ENCODE measurements around the gene LRRK1.

LRRK1 gene

GRCh38 chr15:100909989-100910955 is 8.9 kb upstream of the LRRK1 start:
- H3K4me3 ChIP-seq (replicated peaks in 1 of 2; ENCODE audit: low read depth in 2 of 2, low read length in 2 of 2), result no peak overlapping the region
- TF ChIP-seq CTCF (IDR thresholded peaks at IDR 0.05; ENCODE audit: low read depth, low read length), result peak; percentile 13
- no peak for DNase-seq (ENCODE audit: low read depth in 2 of 2)

GRCh38 chr15:100911086-100911485 is 8.1 kb upstream of the LRRK1 start:
- no peak for TF ChIP-seq CTCF (IDR thresholded peaks at IDR 0.05; ENCODE audit: low read depth, low read length)
- no peak for DNase-seq (ENCODE audit: low read depth in 2 of 2)
- no peak overlapping the region for H3K4me3 ChIP-seq (replicated peaks in 1 of 2; ENCODE audit: low read depth in 2 of 2, low read length in 2 of 2)

GRCh38 chr15:100913961-100914360 is 5.2 kb upstream of the LRRK1 start:
- no peak overlapping the region for H3K4me3 ChIP-seq (replicated peaks in 1 of 2; ENCODE audit: low read depth in 2 of 2, low read length in 2 of 2)
- DNase-seq (ENCODE audit: low read depth in 2 of 2), result no peak

GRCh38 chr15:100914876-100915275 is 4.3 kb upstream of the LRRK1 start:
- TF ChIP-seq CTCF (IDR thresholded peaks at IDR 0.05; ENCODE audit: low read depth, low read length), result peak; percentile 9

More at GRCh38 chr15:100913961-100914360, 5.2 kb upstream of the LRRK1 start:
- TF ChIP-seq CTCF (IDR thresholded peaks at IDR 0.05; ENCODE audit: low read depth, low read length), result no peak

GRCh38 chr15:100918034-100918689 is 995 bp upstream of the LRRK1 start:
- H3K4me3 ChIP-seq (replicated peaks in 1 of 2; ENCODE audit: low read depth in 2 of 2, low read length in 2 of 2), result peak overlapping the region; percentile 63 to 71
- peak; percentile 69 for TF ChIP-seq CTCF (IDR thresholded peaks at IDR 0.05; ENCODE audit: low read depth, low read length)
- DNase-seq (ENCODE audit: low read depth in 2 of 2), result peak; percentile 79 to 80

More at GRCh38 chr15:100914876-100915275, 4.3 kb upstream of the LRRK1 start:
- DNase-seq (ENCODE audit: low read depth in 2 of 2), result no peak
- no peak overlapping the region for H3K4me3 ChIP-seq (replicated peaks in 1 of 2; ENCODE audit: low read depth in 2 of 2, low read length in 2 of 2)

GRCh38 chr15:100919481-100920405 is 586 bp downstream of the LRRK1 start:
- H3K4me3 ChIP-seq (replicated peaks in 1 of 2; ENCODE audit: low read depth in 2 of 2, low read length in 2 of 2), result peak overlapping the region; percentile 63 to 71
- no peak for TF ChIP-seq CTCF (IDR thresholded peaks at IDR 0.05; ENCODE audit: low read depth, low read length)
- peak; percentile 24 to 32 for DNase-seq (ENCODE audit: low read depth in 2 of 2)
